ENCODE data around the gene S100A16. TPM values are rescaled to one million over a fixed set of nuclear protein-coding genes. Genes with fewer than 3 reads are reported as not detected.

S100A16 gene
- total RNA-seq, 1 experiment from 2014 or later = 14.6 TPM

DNA sequence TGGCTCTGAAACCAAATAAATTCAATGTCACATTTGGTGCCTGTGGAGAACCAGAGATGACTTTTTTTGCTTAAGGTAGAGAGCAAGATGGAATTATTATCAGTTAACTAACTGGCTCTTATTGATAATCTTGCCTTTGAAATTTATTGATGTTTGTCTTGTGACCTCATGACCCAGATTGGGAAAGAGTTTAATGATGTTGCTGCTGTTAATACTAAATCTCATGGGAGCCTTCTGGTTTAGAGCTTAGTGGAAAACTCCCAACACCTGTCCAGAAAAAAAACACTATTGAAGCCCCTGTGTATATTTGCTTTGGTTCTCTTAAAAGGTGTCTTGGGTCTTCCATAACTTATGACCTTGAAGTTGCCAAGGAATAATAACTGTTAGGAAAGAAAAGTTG lies 30.9 kb upstream of the S100A16 start:
- no peak overlapping the region for H3K27ac Mint-ChIP-seq
- CTCF ChIA-PET = interaction anchor here (1.1 to 2.2 kb wide), 5 partner anchors 10 to 133 kb away, joined by 3 to 11 read pairs (median 5); partner anchors contain the start of genes CHTOP, NPR1 and S100A13
- no peak for TF ChIP-seq FOXK1 (CRISPR knock-in tag; IDR thresholded peaks at IDR 0.05)
- no peak for TF ChIP-seq NFE2L1 (CRISPR knock-in tag; IDR thresholded peaks at IDR 0.05)
- TF ChIP-seq MXD4 (CRISPR knock-in tag; IDR thresholded peaks at IDR 0.05; ENCODE audit: borderline replicate concordance) = no peak
- no peak for TF ChIP-seq CTCF (IDR thresholded peaks at IDR 0.05)
- TF ChIP-seq IRF2 (CRISPR knock-in tag; IDR thresholded peaks at IDR 0.05; ENCODE audit: borderline replicate concordance, low read depth) = no peak
- TF ChIP-seq ZNF121 (CRISPR knock-in tag; IDR thresholded peaks at IDR 0.05) = no peak
- TF ChIP-seq, protein P1, sequence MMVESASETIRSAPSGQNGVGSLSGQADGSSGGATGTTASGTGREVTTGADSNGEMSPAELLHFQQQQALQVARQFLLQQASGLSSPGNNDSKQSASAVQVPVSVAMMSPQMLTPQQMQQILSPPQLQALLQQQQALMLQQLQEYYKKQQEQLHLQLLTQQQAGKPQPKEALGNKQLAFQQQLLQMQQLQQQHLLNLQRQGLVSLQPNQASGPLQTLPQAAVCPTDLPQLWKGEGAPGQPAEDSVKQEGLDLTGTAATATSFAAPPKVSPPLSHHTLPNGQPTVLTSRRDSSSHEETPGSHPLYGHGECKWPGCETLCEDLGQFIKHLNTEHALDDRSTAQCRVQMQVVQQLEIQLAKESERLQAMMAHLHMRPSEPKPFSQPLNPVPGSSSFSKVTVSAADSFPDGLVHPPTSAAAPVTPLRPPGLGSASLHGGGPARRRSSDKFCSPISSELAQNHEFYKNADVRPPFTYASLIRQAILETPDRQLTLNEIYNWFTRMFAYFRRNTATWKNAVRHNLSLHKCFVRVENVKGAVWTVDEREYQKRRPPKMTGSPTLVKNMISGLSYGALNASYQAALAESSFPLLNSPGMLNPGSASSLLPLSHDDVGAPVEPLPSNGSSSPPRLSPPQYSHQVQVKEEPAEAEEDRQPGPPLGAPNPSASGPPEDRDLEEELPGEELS (CRISPR knock-in tag; IDR thresholded peaks at IDR 0.05) = no peak

DNA sequence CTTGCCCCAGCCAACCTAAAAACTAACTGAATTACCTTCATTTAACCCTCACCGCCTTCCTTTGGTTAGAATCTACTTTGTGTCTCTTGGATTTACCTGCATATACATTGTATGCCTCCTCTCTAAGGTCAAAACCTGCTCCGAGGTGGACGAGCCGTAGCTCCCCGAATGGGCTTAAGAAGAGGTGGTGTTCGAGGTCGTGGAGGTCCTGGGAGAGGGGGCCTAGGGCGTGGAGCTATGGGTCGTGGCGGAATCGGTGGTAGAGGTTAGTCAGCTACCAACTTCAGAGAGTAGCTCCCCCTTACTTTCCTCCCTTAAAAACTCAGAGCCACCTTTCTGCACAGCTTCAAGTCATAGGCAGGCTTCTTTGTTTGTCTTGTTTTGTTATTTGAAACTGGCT lies 30.2 kb upstream of the S100A16 start:
- DNase-seq (ENCODE audit: low spot score) = no peak
- ChIA-PET POLR2A (interaction anchor here (1.1 to 2.4 kb wide), 2 partner anchors 8 to 9 kb away, joined by 3 to 9 read pairs; partner anchors contain the start of gene CHTOP), CTCF (interaction anchor here (1.2 to 2.2 kb wide), 3 partner anchors 14 to 71 kb away, joined by 4 to 11 read pairs (median 4); partner anchors contain the start of gene NPR1)
- no peak overlapping the region for H3K4me3 Mint-ChIP-seq
- H3K4me1 Mint-ChIP-seq = peaks cover 8% of the 10 kb centered on the region
- H3K9me3 Mint-ChIP-seq = no peaks in the 10 kb centered on the region
- H3K27ac Mint-ChIP-seq = no peak overlapping the region
- H3K27me3 Mint-ChIP-seq (ENCODE audit: low read depth) = no peaks in the 10 kb centered on the region
- TF ChIP-seq TCF7 (CRISPR knock-in tag; IDR thresholded peaks at IDR 0.05; ENCODE audit: low read depth) = no peak
- no peak for ATAC-seq
- H3K36me3 Mint-ChIP-seq = peaks cover 73% of the 10 kb centered on the region

More for the DNA sequence above, 30.9 kb upstream of the S100A16 start:
- no peak overlapping the region for H3K4me3 Mint-ChIP-seq
- ATAC-seq (no peak), DNase-seq (ENCODE audit: low spot score) (no peak)
- POLR2A ChIA-PET = interaction anchor here (1.1 to 2.4 kb wide), 2 partner anchors 8 to 10 kb away, joined by 3 to 9 read pairs; partner anchors contain the start of gene CHTOP
- peaks cover 8% of the 10 kb centered on the region for H3K4me1 Mint-ChIP-seq
- no peaks in the 10 kb centered on the region for H3K27me3 Mint-ChIP-seq (ENCODE audit: low read depth)
- peaks cover 66% of the 10 kb centered on the region for H3K36me3 Mint-ChIP-seq
- H3K9me3 Mint-ChIP-seq = no peaks in the 10 kb centered on the region

- POLR2A ChIA-PET = interaction anchor here (2.4 kb wide), 1 partner anchor 8 kb away, joined by 9 read pairs; the partner anchor contains the start of gene CHTOP
- no peak overlapping the region for H3K27ac Mint-ChIP-seq
- no peaks in the 10 kb centered on the region for H3K27me3 Mint-ChIP-seq (ENCODE audit: low read depth)
- no peak for DNase-seq (ENCODE audit: low spot score)
- peaks cover 2% of the 10 kb centered on the region for H3K4me1 Mint-ChIP-seq
- no peak overlapping the region for H3K4me3 Mint-ChIP-seq
- CTCF ChIA-PET = interaction anchor here (1.2 kb wide), 1 partner anchor 13 kb away, joined by 4 read pairs; no protein-coding TSS in a partner anchor
- peaks cover 80% of the 10 kb centered on the region for H3K36me3 Mint-ChIP-seq
- ATAC-seq = no peak
- H3K9me3 Mint-ChIP-seq = no peaks in the 10 kb centered on the region
- TF ChIP-seq NR1H2 (CRISPR knock-in tag; IDR thresholded peaks at IDR 0.05) = no peak
- no peak for TF ChIP-seq GRHL2 (CRISPR knock-in tag; IDR thresholded peaks at IDR 0.05; ENCODE audit: insufficient replicate concordance, severe bottlenecking)
- no peak for TF ChIP-seq ZNF671 (CRISPR knock-in tag; IDR thresholded peaks at IDR 0.05)
- TF ChIP-seq, protein P2, sequence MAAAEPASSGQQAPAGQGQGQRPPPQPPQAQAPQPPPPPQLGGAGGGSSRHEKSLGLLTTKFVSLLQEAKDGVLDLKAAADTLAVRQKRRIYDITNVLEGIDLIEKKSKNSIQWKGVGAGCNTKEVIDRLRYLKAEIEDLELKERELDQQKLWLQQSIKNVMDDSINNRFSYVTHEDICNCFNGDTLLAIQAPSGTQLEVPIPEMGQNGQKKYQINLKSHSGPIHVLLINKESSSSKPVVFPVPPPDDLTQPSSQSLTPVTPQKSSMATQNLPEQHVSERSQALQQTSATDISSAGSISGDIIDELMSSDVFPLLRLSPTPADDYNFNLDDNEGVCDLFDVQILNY (CRISPR knock-in tag; IDR thresholded peaks at IDR 0.05) = no peak
- no peak for TF ChIP-seq JUN (CRISPR knock-in tag; IDR thresholded peaks at IDR 0.05)
- TF ChIP-seq, protein P3, sequence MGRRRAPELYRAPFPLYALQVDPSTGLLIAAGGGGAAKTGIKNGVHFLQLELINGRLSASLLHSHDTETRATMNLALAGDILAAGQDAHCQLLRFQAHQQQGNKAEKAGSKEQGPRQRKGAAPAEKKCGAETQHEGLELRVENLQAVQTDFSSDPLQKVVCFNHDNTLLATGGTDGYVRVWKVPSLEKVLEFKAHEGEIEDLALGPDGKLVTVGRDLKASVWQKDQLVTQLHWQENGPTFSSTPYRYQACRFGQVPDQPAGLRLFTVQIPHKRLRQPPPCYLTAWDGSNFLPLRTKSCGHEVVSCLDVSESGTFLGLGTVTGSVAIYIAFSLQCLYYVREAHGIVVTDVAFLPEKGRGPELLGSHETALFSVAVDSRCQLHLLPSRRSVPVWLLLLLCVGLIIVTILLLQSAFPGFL (CRISPR knock-in tag; IDR thresholded peaks at IDR 0.05; ENCODE audit: borderline replicate concordance) = no peak
- no peak for TF ChIP-seq ZNF512 (CRISPR knock-in tag; IDR thresholded peaks at IDR 0.05; ENCODE audit: borderline replicate concordance)
- TF ChIP-seq, protein P4, sequence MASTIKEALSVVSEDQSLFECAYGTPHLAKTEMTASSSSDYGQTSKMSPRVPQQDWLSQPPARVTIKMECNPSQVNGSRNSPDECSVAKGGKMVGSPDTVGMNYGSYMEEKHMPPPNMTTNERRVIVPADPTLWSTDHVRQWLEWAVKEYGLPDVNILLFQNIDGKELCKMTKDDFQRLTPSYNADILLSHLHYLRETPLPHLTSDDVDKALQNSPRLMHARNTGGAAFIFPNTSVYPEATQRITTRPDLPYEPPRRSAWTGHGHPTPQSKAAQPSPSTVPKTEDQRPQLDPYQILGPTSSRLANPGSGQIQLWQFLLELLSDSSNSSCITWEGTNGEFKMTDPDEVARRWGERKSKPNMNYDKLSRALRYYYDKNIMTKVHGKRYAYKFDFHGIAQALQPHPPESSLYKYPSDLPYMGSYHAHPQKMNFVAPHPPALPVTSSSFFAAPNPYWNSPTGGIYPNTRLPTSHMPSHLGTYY (CRISPR knock-in tag; IDR thresholded peaks at IDR 0.05) = no peak
- TF ChIP-seq IRF2 (CRISPR knock-in tag; IDR thresholded peaks at IDR 0.05; ENCODE audit: borderline replicate concordance, low read depth) = no peak
- no peak for TF ChIP-seq ZSCAN18 (CRISPR knock-in tag; IDR thresholded peaks at IDR 0.05)
- no peak for TF ChIP-seq JAZF1 (CRISPR knock-in tag; IDR thresholded peaks at IDR 0.05)
- TF ChIP-seq OVOL2 (CRISPR knock-in tag; IDR thresholded peaks at IDR 0.05; ENCODE audit: borderline replicate concordance) = no peak
- TF ChIP-seq GTF2I (CRISPR knock-in tag; conservative IDR thresholded peaks at IDR 0.05) = no peak
- no peak for TF ChIP-seq CREM (CRISPR knock-in tag; IDR thresholded peaks at IDR 0.05)
- no peak for TF ChIP-seq FOXK1 (CRISPR knock-in tag; IDR thresholded peaks at IDR 0.05)
- no peak for TF ChIP-seq TCF7 (CRISPR knock-in tag; IDR thresholded peaks at IDR 0.05; ENCODE audit: low read depth)
Observed at GRCh38 chr1:153642161-153642560, 29.2 kb upstream of the S100A16 start.

Measured in WTC11 (cell line).